ENCODE results near the gene IER5.
"Not testable (repeated sequence)": the region's sequence is repeated elsewhere in the genome, so short reads cannot be mapped to it uniquely, and the experiment has no call there.

IER5 gene

DNA sequence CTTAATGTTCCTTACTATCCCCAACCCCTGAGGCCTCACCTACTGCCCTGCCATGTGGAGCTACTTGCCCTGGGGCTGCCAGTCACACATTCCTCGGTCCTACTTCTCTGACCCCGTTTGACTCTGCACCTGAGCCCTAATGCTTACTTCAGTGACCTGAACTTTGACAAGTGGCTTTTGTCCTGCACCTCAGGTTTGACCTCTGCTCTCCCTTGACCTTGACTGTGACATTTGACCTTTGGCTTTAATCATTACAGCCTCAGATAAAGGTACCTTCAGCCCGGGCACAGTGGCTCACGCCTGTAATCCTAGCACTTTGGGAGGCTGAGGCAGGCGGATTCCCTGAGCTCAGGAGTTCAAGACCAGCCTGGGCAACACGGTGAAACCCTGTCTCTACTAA lies 31.9 kb upstream of the IER5 start:
- no peak overlapping the region for H3K4me3 ChIP-seq (ENCODE audit: low read depth, low read length)
- TF ChIP-seq, protein P1, sequence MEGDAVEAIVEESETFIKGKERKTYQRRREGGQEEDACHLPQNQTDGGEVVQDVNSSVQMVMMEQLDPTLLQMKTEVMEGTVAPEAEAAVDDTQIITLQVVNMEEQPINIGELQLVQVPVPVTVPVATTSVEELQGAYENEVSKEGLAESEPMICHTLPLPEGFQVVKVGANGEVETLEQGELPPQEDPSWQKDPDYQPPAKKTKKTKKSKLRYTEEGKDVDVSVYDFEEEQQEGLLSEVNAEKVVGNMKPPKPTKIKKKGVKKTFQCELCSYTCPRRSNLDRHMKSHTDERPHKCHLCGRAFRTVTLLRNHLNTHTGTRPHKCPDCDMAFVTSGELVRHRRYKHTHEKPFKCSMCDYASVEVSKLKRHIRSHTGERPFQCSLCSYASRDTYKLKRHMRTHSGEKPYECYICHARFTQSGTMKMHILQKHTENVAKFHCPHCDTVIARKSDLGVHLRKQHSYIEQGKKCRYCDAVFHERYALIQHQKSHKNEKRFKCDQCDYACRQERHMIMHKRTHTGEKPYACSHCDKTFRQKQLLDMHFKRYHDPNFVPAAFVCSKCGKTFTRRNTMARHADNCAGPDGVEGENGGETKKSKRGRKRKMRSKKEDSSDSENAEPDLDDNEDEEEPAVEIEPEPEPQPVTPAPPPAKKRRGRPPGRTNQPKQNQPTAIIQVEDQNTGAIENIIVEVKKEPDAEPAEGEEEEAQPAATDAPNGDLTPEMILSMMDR (IDR thresholded peaks at IDR 0.05; ENCODE audit: low read depth, low read length): no peak

DNA sequence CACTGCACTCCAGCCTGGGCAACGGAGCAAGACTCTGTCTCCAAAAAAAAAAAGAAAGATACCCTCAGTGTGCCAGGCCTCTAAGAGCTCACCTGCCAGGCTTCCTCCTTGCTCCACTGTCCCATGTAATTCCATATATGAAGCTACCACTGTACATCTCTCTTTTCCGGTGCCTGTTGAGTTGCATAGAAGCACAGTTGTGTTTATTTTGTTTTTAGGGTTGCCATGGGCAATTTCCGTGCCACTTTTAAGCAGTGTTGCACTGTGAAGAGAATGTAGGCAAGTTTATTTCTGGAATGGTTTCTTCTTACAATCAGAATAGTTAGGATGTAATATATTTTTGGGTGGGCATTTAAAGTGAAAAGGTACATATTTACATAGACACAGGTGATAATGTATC lies 31.4 kb upstream of the IER5 start:
- TF ChIP-seq, protein P1 (IDR thresholded peaks at IDR 0.05; ENCODE audit: low read depth, low read length): no peak
- H3K4me3 ChIP-seq (ENCODE audit: low read depth, low read length): no peak overlapping the region

DNA sequence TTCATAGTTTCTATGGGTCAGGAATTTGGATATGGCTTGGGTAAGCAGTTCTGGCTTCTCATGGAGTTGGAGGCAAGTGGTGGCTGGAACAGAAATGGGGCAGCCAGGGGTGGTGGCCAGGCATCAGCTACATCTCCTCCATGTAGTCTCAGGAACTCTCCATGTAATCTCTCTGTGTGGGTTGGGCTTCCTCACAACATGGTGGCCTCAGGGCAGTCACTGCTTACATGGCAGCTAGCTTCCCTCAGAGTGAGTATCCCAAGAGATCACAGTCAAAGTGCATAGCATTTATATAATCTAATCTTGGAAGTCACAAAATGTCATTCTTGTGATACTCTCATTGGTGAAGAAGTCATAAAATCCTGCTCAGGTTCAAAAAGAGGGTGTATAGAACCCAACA lies 29.1 kb upstream of the IER5 start:
- TF ChIP-seq, protein P1 (IDR thresholded peaks at IDR 0.05; ENCODE audit: low read depth, low read length): no peak
- no peak overlapping the region for H3K4me3 ChIP-seq (ENCODE audit: low read depth, low read length)

DNA sequence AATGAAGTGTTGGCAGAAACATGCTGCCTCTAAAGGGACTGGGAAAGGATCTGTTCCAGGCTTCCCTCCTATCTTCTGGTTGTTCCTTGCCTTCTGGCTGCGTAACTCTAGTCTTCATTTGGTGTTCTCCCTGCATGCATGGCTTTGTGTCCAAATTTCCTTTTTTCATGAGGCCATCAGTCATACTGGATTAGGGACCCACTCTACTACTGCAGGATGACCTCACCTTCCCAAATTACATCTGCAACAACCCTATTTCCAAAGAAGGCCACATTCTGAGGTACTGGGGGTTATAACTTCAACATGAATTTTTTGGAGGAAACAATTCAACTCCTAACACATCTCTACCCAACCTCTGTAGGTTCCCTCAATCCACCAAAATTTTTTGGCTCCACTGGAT lies 28.4 kb upstream of the IER5 start:
- H3K4me3 ChIP-seq (ENCODE audit: low read depth, low read length): no peak overlapping the region
- TF ChIP-seq, protein P1 (IDR thresholded peaks at IDR 0.05; ENCODE audit: low read depth, low read length): no peak

DNA sequence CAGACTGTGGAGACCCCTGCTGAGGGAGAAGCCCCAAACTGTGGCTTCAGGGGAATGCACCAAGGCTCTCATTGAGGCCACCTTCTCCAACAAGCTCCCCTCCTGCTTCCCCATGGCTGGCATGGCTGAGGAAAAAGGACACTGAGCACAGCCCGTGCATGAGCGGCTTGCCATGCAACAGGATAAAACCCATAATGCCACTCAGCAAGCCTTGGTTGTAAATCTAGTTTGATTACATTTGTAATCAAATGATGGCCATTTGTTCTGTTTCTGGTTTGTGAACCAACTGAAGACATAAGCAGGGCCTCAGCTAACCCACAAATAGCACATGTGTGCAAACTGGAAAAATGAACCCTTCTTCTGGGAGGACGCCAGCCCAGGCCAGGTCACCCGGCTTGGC lies 27.6 kb upstream of the IER5 start:
- H3K4me3 ChIP-seq (ENCODE audit: low read depth, low read length): not testable (repeated sequence)

DNA sequence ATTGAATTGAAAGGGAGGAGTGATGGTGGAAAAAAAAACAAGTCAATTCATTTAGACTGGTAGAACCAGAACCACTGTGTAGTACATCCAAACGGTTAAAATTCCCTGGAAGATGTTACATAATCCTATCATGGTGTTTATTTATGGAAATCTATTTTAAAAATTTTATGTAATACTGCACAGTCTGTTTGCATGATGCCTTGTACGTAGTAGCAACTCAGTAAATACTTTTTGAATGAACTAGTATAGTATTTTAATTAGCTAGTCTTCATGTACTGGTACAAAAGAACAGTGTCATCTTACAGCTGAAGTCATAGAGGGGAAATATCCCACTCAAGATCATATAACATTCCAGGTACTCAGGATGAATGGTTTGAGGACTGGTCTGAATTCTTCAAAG lies 27.0 kb upstream of the IER5 start:
- TF ChIP-seq, protein P1 (IDR thresholded peaks at IDR 0.05; ENCODE audit: low read depth, low read length): no peak
- H3K4me3 ChIP-seq (ENCODE audit: low read depth, low read length): no peak overlapping the region

DNA sequence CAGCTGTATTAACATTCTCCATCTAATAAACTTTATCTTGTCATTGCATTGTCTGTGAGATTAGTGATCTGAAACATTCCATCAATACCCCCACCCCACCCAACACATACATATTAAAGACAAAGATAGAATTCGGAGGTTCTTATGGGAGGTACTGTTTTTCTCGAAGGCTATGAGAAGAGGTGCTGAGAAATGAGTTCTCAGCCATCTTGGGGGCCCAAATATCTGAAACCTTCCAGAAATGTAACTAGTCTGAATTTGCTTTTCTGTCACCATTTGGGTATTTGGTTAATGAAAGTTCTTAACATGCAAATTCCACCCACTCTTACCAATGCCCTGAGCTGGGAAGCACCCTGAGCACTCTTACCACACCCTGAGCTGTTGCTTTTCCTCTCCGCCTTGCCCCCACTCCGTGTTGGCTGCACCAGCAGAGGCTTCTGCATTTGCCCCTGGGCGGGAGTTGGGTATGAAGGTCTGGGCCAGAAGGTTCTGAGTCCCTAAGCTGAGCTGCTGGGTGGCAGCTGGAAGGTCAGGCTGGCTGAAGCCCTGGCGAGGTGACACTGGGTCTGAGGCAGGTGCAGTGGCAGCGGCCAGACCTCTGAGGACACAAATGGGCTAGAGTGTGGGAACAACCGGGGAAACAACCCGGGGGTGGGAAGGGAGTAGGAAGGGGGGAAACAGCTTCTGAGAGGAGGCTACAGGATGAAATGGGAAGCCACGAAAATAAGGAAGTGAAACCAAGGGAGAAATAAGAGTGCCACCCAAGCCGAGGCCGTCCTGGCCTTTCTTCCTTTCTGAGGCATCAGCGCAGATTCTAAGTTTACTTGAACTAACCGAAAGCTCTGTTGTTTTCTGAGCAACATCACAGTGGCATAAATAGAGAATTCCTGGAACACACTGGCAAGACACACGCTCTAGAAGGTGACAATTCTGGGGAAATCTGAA lies 26.3 kb upstream of the IER5 start:
- no peak overlapping the region for H3K4me3 ChIP-seq (ENCODE audit: low read depth, low read length)
- TF ChIP-seq, protein P1 (IDR thresholded peaks at IDR 0.05; ENCODE audit: low read depth, low read length): no peak
